CD4-positive, alpha-beta memory T cell (primary cell): ENCODE data around the gene FOXF2. TPM values are rescaled to one million over a fixed set of nuclear protein-coding genes. Genes with fewer than 3 reads are reported as not detected.

Experiments used
- CTCF ChIA-PET: fragments of 350-600 bp; sonication (Branson Sonifier 250); formaldehyde crosslinking; loops from one replicate; lab custom pipeline; 2021; ENCODE audit warnings: inconsistent platforms; ENCODE audit not compliant: partially characterized antibody; lab: Charles Lee
- POLR2A ChIA-PET: fragments of 350-600 bp; sonication (Branson Sonifier 250); formaldehyde crosslinking; loops from one replicate; lab custom pipeline; 2021; ENCODE audit not compliant: partially characterized antibody; lab: Charles Lee
- DNase-seq, 5 donors: peaks; one replicate each; pipeline versions ENCODE4 v3.0.0 to v3.0.0-alpha.2; 2020 to 2022; ENCODE audit warnings: mixed read lengths in 1 of 5
- H3K27ac ChIP-seq: one replicate; pipeline ENCODE4 v1.7.0; 2013; ENCODE audit warnings: low read depth, low read length
- H3K27me3 ChIP-seq: 2 replicates; pipeline ENCODE4 v1.7.0; 2013; ENCODE audit warnings: mild to moderate bottlenecking, low read length, moderate library complexity; ENCODE audit not compliant: insufficient read depth
- H3K36me3 ChIP-seq: 2 replicates; pipeline ENCODE4 v1.7.0; 2013; ENCODE audit warnings: mild to moderate bottlenecking, low read length, moderate library complexity; ENCODE audit not compliant: insufficient read depth
- H3K4me1 ChIP-seq: 2 replicates; pipeline ENCODE4 v1.7.0; 2013; ENCODE audit warnings: mild to moderate bottlenecking, low read length, moderate library complexity; ENCODE audit not compliant: insufficient read depth
- H3K4me3 ChIP-seq, 2 donors: one replicate each; pipeline ENCODE4 v1.7.0; 2013; ENCODE audit warnings: low read length in 2 of 2, mild to moderate bottlenecking in 1 of 2
- H3K9me3 ChIP-seq, 2 donors: one replicate each; pipeline ENCODE4 v1.7.0; 2013; ENCODE audit warnings: low read length in 2 of 2, control low read depth in 1 of 2; ENCODE audit not compliant: control insufficient read depth in 1 of 2
- H3K27ac Mint-ChIP-seq, 7 donors: one replicate each; pipeline ENCODE4 v1.8.0; 2020 to 2021; ENCODE audit warnings: mixed read lengths in 7 of 7, mild to moderate bottlenecking in 6 of 7, inconsistent platforms in 3 of 7, moderate library complexity in 3 of 7
- H3K27me3 Mint-ChIP-seq, 2 donors: one replicate each; pipeline ENCODE4 v1.8.0; 2020 to 2021; ENCODE audit warnings: mixed read lengths in 2 of 2
- H3K36me3 Mint-ChIP-seq, 2 donors: one replicate each; pipeline ENCODE4 v1.8.0; 2020 to 2021; ENCODE audit warnings: mixed read lengths in 2 of 2, inconsistent platforms in 1 of 2, mild to moderate bottlenecking in 1 of 2
- H3K4me1 Mint-ChIP-seq, 4 donors: one replicate each; pipeline ENCODE4 v1.8.0; 2020 to 2021; ENCODE audit warnings: mixed read lengths in 4 of 4, mild to moderate bottlenecking in 1 of 4
- H3K4me3 Mint-ChIP-seq, 8 donors: one replicate each; pipeline ENCODE4 v1.8.0; 2020 to 2021; ENCODE audit warnings: mixed read lengths in 8 of 8, mild to moderate bottlenecking in 7 of 8, moderate library complexity in 6 of 8, inconsistent platforms in 3 of 8
- H3K9me3 Mint-ChIP-seq, 8 donors: one replicate each; pipeline ENCODE4 v1.8.0; 2020 to 2021; ENCODE audit warnings: mixed read lengths in 8 of 8, mild to moderate bottlenecking in 5 of 8, inconsistent platforms in 3 of 8, moderate library complexity in 1 of 8
- intact Hi-C: fragments of 100-400 bp; cut with micrococcal nuclease; formaldehyde crosslinking; loops from one replicate; pipeline ENCODE4 v1.15.1; 2023
- microRNA-seq: library from miRNA; unstranded; fragments of <30 nt; microRNA quantifications from one replicate; pipeline ENCODE4 v1.2.0, GENCODE V29; 2021; ENCODE audit warnings: borderline replicate concordance, borderline number of aligned reads, borderline microRNAs expressed, mixed read lengths
- polyA plus RNA-seq, 2 donors: library from polyadenylated mRNA; unstranded; fragments of 300-500 nt; fragmentation: Illumina TruSeq; gene quantifications; one replicate each; pipeline ENCODE4 v1.2.3, GENCODE V29; 2021
- total RNA-seq, 2 experiments: library from RNA; stranded (reverse); gene quantifications; one replicate each; pipeline ENCODE4 v1.2.3, GENCODE V29; 2021

The FOXF2 gene
- total and polyA plus RNA-seq, 4 experiments from 2014 or later: not detected

- POLR2A ChIA-PET: no interaction called here
- no peak overlapping the region for H3K27ac ChIP-seq
- Mint-ChIP-seq H3K27me3 (peaks cover 30 to 34% of the 10 kb centered on the region in 2 donors), H3K36me3 (no peaks in the 10 kb centered on the region), H3K9me3 (peaks cover 0 to 2% (median 0%) of the 10 kb centered on the region in 8 donors), H3K4me3 (no peak overlapping the region), H3K4me1 (peaks cover 0 to 3% (median under 1%) of the 10 kb centered on the region in 4 donors), H3K27ac (no peak overlapping the region)
- no peak for DNase-seq
- no peaks in the 10 kb centered on the region for H3K27me3 ChIP-seq
- intact Hi-C loops: no loop called here
- CTCF ChIA-PET: interaction anchor here (0.5 to 1.4 kb wide), 3 partner anchors 9 to 1009 kb away, joined by 3 read pairs; no protein-coding TSS in a partner anchor
- H3K36me3 ChIP-seq: no peaks in the 10 kb centered on the region
- no peak overlapping the region for H3K4me3 ChIP-seq
- no peaks in the 10 kb centered on the region for H3K4me1 ChIP-seq
- no peaks in the 10 kb centered on the region for H3K9me3 ChIP-seq
Measured at GRCh38 chr6:1439349-1439748, 50.0 kb downstream of the FOXF2 start.

GRCh38 chr6:1442929-1443328 lies 53.6 kb downstream of the FOXF2 start:
- CTCF ChIA-PET: no interaction called here
- POLR2A ChIA-PET: no interaction called here
- Histone ChIP-seq H3K4me1 (no peaks in the 10 kb centered on the region), H3K36me3 (no peaks in the 10 kb centered on the region), H3K27ac (no peak overlapping the region), H3K4me3 (no peak overlapping the region), H3K9me3 (no peaks in the 10 kb centered on the region), H3K27me3 (no peaks in the 10 kb centered on the region)
- no peak for DNase-seq
- peaks cover 12 to 23% of the 10 kb centered on the region in 2 donors for H3K27me3 Mint-ChIP-seq
- intact Hi-C loops: no loop called here
- H3K9me3 Mint-ChIP-seq: no peaks in the 10 kb centered on the region
- no peaks in the 10 kb centered on the region for H3K36me3 Mint-ChIP-seq
- no peaks in the 10 kb centered on the region for H3K4me1 Mint-ChIP-seq
- no peak overlapping the region for H3K4me3 Mint-ChIP-seq
- no peak overlapping the region for H3K27ac Mint-ChIP-seq

Small RNA genes lying within 50 kb of the gene (microRNA-seq; reads per million reads assigned to microRNA genes)
- gene MIR6720: not detected

Other genes starting within 250 kb of the FOXF2 start
- not detected for gene FOXQ1, start 77.5 kb upstream of the FOXF2 start, total RNA-seq
- gene FOXQ1, start 77.5 kb upstream of the FOXF2 start, polyA plus RNA-seq: not detected
- not detected for gene FOXC1, start 220.3 kb downstream of the FOXF2 start, total RNA-seq
- not detected for gene FOXC1, start 220.3 kb downstream of the FOXF2 start, polyA plus RNA-seq